ENCODE results near the gene LINC01488.

LINC01488 gene

GRCh38 chr11:69484427-69485259, 3.2 kb downstream of the LINC01488 start:
- Histone ChIP-seq H3K4me2 (ENCODE audit: low read length) (no peak overlapping the region), H3K9ac (no peak overlapping the region), H3K79me2 (no peaks in the 10 kb centered on the region), H3K36me3 (ENCODE audit: control insufficient read depth, insufficient read depth, low read length) (no peaks in the 10 kb centered on the region), H3K9me3 (ENCODE audit: control insufficient read depth, low read length) (no peaks in the 10 kb centered on the region), H3K27me3 (ENCODE audit: control insufficient read depth, insufficient read depth, low read length) (no peaks in the 10 kb centered on the region), H2AFZ (no peak overlapping the region), H3K4me1 (no peaks in the 10 kb centered on the region), H3K27ac (no peak overlapping the region), H3K4me3 (ENCODE audit: low read depth, low read length) (no peak overlapping the region)
- TF ChIP-seq CTCF (IDR thresholded peaks at IDR 0.05), result no peak

- Histone ChIP-seq H3K4me3 (ENCODE audit: low read depth, low read length) (no peak overlapping the region), H3K27ac (no peak overlapping the region), H3K79me2 (no peaks in the 10 kb centered on the region), H3K9ac (no peak overlapping the region), H3K27me3 (ENCODE audit: control insufficient read depth, insufficient read depth, low read length) (no peaks in the 10 kb centered on the region), H3K36me3 (ENCODE audit: control insufficient read depth, insufficient read depth, low read length) (no peaks in the 10 kb centered on the region), H3K9me3 (ENCODE audit: control insufficient read depth, low read length) (no peaks in the 10 kb centered on the region), H3K4me2 (ENCODE audit: low read length) (no peak overlapping the region), H2AFZ (no peak overlapping the region), H3K4me1 (no peaks in the 10 kb centered on the region)
- TF ChIP-seq CTCF (IDR thresholded peaks at IDR 0.05), result no peak
Observed at GRCh38 chr11:69485337-69486041, 4.0 kb downstream of the LINC01488 start.

GRCh38 chr11:69486056-69486772, 4.8 kb downstream of the LINC01488 start:
- no peaks in the 10 kb centered on the region for H3K27me3 ChIP-seq (ENCODE audit: control insufficient read depth, insufficient read depth, low read length)
- H2AFZ ChIP-seq, result no peak overlapping the region
- no peak for TF ChIP-seq CTCF (IDR thresholded peaks at IDR 0.05)
- no peaks in the 10 kb centered on the region for H3K4me1 ChIP-seq
- no peak overlapping the region for H3K27ac ChIP-seq
- H3K4me2 ChIP-seq (ENCODE audit: low read length), result no peak overlapping the region
- no peak overlapping the region for H3K9ac ChIP-seq
- no peaks in the 10 kb centered on the region for H3K36me3 ChIP-seq (ENCODE audit: control insufficient read depth, insufficient read depth, low read length)
- H3K9me3 ChIP-seq (ENCODE audit: control insufficient read depth, low read length), result no peaks in the 10 kb centered on the region
- H3K79me2 ChIP-seq, result no peaks in the 10 kb centered on the region
- H3K4me3 ChIP-seq (ENCODE audit: low read depth, low read length), result no peak overlapping the region

- no peak for TF ChIP-seq CTCF (IDR thresholded peaks at IDR 0.05)
- Histone ChIP-seq H3K4me2 (ENCODE audit: low read length) (no peak overlapping the region), H3K4me1 (no peaks in the 10 kb centered on the region), H3K79me2 (no peaks in the 10 kb centered on the region), H3K27me3 (ENCODE audit: control insufficient read depth, insufficient read depth, low read length) (no peaks in the 10 kb centered on the region), H3K36me3 (ENCODE audit: control insufficient read depth, insufficient read depth, low read length) (no peaks in the 10 kb centered on the region), H2AFZ (no peak overlapping the region), H3K9me3 (ENCODE audit: control insufficient read depth, low read length) (no peaks in the 10 kb centered on the region), H3K4me3 (ENCODE audit: low read depth, low read length) (no peak overlapping the region), H3K27ac (no peak overlapping the region), H3K9ac (no peak overlapping the region)
Observed at GRCh38 chr11:69486773-69487291, 5.4 kb downstream of the LINC01488 start.

All from parathyroid adenoma (tissue), 2 donors.